Choroid plexus epithelial cell (primary cell): ENCODE measurements around the gene RANBP1.

Experiments
- DNase-seq: peaks from one replicate; pipeline ENCODE4 v3.0.0-alpha.2; 2010; ENCODE audit warnings: low read depth
- H3K4me3 ChIP-seq: 2 replicates; pipeline ENCODE4 v1.5.1; 2011; ENCODE audit warnings: low read depth, mild to moderate bottlenecking, control low read depth, low read length, moderate library complexity
- CTCF ChIP-seq: conservative IDR thresholded peaks from 2 replicates; pipeline ENCODE4 v1.5.1; 2011; ENCODE audit warnings: low read depth, mild to moderate bottlenecking, control low read depth, inconsistent platforms, low read length, moderate library complexity

The RANBP1 gene

GRCh38 chr22:20084547-20085413, 31.1 kb upstream of the RANBP1 start:
- DNase-seq = peak; percentile 12
- peak; percentile 34 for TF ChIP-seq CTCF
- H3K4me3 ChIP-seq = no peak overlapping the region

- no peak for DNase-seq
- TF ChIP-seq CTCF = no peak
- H3K4me3 ChIP-seq = no peak overlapping the region
Observed at GRCh38 chr22:20085651-20086050, 30.3 kb upstream of the RANBP1 start.

- no peak for TF ChIP-seq CTCF
- H3K4me3 ChIP-seq = no peak overlapping the region
- no peak for DNase-seq
Observed at GRCh38 chr22:20086101-20086599, 29.8 kb upstream of the RANBP1 start.

- TF ChIP-seq CTCF = no peak
- no peak for DNase-seq
- no peak overlapping the region for H3K4me3 ChIP-seq
Observed at GRCh38 chr22:20086763-20087162, 29.1 kb upstream of the RANBP1 start.

- DNase-seq = no peak
- H3K4me3 ChIP-seq = no peak overlapping the region
- no peak for TF ChIP-seq CTCF
Observed at GRCh38 chr22:20087319-20088262, 28.3 kb upstream of the RANBP1 start.

GRCh38 chr22:20088263-20088648, 27.6 kb upstream of the RANBP1 start:
- DNase-seq = no peak
- no peak for TF ChIP-seq CTCF
- no peak overlapping the region for H3K4me3 ChIP-seq
